GM23248 (cell line): ENCODE data around the gene ZNF697.

ENCODE experiments used
- EZH2 ChIP-seq: fragments of 200-600 bp; sonication (generic); IDR thresholded peaks from 2 replicates; pipeline ENCODE4 v1.6.1; 2018; ENCODE audit warnings: antibody characterized with exemption, mild to moderate bottlenecking; ENCODE audit not compliant: insufficient read depth, poor library complexity, severe bottlenecking
- EZH2phosphoT487 ChIP-seq: fragments of 200-600 bp; sonication (generic); IDR thresholded peaks from 2 replicates; pipeline ENCODE4 v1.6.1; 2018; ENCODE audit warnings: antibody characterized with exemption, moderate library complexity, mild to moderate bottlenecking, low read depth; ENCODE audit not compliant: insufficient read depth

GRCh38 chr1:119687434-119688079 is 39.5 kb upstream of the ZNF697 start:
- TF ChIP-seq EZH2: no peak
- no peak for TF ChIP-seq EZH2phosphoT487
